ENCODE measurements around the gene MMP23B.
"Not testable (repeated sequence)": the region's sequence is repeated elsewhere in the genome, so short reads cannot be mapped to it uniquely, and the experiment has no call there.

The MMP23B gene

DNA sequence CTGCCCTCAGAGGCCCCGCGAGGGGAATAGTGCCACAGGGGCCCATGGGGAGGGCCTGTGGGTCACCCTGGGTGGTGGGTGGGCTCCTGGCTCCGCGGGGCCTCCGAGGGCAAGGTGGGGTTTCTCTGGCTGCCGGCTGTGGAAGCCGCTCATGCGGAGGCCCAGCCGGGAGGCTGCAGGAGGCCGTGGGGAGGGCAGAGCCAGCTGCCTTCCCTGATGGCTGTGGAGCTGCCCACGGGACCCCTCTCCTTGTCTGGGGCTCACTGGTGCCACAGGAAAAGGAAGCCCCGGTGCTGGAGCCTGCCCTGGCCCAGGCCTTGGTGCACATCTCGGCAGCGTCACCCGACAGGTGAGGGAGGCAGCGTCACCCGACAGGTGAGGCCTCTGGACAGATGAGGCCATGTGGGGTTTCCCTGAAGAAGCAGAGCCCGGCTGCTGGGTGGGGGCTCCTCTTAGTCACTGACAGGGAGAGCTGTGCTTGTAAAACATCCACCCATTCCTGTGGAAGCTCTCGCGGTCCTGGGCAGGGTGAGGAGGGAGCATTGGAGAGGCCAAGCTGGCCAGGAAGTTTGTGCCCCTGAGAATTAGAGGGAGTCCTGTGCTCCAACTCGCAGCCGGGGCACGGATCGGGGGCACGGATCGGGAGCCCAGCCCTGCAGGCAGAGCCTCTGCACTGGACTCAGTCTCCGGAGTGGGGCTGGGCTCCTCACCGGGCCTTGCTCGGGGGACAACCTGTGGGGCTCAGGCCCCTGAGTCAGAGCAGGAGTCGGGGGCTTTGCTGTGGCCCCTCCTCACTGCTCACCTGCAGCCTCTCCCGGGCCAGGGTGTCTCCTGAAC, 10.6 kb upstream of the MMP23B start:
- DNase-seq: no peak

DNA sequence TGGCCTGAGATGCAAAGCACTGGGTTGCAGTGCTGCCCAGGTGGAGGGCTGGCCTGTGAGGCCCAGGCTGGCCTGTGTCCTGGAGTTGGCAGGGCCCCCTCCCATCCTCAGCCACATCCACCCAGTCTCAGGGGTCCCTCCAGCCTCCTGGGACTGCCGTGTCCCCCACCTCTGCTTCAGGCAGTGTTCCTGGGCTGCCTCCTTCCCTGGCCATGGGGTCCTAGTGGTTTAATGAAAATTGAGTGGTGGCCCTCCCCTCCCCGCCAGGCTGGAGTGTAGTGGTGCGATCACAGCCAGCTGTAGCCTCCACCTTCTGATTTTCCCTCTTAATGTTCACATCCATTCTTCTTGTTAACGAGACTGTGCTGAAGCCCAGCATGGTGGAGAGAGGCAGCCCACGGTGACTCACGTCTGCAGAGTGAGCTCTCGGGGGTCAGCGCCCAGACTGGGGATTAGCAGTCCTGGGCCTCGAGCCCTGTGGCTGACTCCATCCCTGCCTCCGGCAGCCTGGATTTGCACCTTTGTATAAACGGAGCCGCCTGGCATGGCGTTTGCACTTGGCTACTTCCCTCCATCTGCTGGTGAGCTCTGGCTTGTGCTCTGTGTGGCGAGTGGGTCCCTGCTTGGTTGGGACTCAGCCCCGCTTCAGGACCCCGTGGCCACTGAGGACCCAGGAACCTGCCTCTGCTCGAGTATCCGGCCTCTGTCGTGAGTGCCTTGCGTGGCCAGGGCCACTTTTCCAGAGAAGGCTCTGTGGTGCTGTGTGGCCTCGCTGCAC, 9.8 kb upstream of the MMP23B start:
- DNase-seq: no peak

DNA sequence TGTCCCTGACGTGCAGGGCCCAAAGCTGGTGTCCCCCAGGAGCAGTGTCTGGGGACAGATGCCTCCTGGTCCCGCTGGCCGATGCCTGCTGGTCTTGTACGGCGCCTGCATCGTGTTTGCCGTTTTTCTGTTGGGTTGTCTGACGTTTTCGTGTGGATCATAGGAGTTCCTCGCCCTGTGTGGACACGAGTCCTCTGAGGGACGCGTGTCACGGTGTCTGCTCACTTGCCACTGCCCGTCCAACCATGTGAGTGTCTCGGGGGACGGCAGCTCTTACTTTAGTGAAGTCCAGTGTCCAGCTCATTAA, 9.2 kb upstream of the MMP23B start:
- DNase-seq: no peak

DNA sequence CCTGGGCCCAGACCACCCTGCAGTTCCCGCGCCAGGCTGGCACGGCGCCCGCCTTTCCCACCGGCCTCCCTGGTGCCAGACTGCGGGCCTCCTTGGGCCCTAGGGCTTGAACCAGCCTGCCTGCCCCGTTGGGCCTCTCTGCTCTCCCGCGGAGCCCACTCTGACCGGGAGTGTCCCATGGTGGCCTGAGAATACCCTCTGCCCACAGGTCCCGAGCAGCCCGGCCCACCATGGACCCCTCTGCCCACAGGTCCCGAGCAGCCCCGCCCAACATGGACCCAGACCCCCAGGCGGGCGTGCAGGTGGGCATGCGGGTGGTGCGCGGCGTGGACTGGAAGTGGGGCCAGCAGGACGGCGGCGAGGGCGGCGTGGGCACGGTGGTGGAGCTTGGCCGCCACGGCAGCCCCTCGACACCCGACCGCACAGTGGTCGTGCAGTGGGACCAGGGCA, 8.8 kb upstream of the MMP23B start:
- no peak for DNase-seq

DNA sequence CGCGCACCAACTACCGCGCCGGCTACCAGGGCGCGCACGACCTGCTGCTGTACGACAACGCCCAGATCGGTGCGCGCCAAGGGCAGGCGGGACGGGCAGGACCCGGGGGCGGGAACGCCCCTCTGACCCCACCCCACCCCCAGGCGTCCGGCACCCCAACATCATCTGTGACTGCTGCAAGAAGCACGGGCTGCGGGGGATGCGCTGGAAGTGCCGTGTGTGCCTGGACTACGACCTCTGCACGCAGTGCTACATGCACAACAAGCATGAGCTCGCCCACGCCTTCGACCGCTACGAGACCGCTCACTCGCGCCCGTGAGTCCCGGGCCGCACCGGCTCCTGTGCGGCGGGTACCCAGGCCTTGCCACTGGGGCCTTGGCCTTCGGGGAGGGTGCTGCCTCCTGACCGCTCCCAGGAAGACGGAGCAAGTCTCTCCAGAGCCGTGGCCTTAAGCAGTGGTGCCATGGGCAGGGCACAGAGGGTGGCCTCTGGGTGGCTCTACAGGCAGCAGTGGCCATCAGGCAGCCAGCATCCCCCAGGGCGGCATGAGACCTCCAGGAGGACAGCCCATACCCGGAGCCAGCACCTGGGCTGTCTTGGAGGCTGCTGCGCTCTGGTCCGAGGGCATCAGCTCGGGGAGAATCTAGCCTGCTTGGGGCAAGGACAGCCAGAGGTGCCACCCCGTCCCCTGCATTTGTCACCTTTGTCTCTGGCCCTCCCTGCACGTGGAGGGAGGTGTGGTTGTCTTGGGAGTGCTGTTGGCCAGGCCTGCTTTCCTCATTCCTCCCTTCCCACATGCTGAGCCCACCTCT, 8.1 kb upstream of the MMP23B start:
- DNase-seq: no peak

DNA sequence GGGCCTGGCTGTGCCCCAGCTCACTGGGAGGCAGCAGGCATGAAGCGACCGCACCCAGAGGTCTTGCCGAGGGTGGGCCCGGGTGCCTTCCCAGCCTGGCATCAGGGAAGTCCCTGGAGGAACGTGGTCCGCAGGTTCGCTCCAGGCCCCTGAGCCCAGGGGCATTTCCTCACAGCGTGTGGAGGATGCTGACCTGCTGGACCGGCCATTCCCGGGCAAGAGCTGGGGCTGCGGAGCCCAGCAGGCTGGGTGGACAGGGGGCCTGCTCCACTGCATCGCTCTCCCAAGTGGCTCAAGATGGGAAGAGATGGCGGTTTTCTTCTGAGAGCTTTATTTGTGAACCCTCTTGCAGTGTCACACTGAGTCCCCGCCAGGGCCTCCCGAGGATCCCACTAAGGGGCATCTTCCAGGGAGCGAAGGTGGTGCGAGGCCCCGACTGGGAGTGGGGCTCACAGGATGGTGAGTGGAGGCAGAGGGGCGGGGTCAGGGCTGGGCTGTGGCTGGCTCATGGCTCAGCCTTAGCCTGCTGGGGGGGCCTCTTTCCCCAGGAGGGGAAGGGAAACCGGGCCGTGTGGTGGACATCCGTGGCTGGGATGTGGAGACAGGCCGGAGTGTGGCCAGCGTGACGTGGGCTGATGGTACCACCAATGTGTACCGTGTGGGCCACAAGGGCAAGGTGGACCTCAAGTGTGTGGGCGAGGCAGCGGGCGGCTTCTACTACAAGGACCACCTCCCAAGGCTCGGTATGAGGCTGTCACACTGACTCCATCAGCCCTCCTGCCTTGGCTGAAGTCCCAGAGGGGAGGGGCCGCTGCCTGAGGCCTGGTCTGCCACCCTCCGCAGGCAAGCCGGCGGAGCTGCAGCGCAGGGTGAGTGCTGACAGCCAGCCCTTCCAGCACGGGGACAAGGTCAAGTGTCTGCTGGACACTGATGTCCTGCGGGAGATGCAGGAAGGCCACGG, 7.2 kb upstream of the MMP23B start:
- DNase-seq: no peak

DNA sequence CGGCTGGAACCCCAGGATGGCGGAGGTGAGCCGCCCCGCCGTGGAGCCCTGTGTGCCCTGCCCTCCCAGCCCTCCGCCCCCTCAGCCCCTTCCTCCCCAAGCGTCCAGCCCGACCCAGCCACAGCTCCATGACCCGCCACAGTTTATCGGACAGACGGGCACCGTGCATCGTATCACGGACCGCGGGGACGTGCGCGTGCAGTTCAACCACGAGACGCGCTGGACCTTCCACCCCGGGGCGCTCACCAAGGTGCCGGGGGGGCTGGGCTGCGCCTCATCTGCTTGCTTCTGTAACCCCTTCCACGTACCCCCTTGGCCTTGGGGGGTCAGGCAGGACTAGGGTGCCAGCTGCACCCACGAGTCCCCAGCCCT, 6.6 kb upstream of the MMP23B start:
- no peak for DNase-seq

DNA sequence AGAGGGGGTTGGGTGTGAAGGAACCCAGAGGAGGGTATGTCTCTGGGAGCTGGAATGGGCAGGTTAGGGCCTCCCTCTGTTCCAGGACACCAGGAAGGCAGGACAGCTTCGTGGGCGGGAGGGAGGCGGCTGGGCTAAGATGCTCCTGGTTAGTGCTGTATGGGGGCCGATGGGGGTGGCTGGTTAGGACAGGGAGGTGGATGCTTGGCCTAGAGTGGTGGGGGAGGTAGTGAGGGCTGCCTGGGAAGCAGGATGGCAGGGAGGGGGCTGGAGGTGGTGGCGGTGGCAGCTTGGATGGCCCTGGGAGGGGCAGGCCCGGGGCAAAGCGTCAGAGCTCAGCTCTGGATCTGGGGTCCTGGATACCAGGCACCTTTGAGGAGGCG, 6.2 kb upstream of the MMP23B start:
- DNase-seq: no peak

DNA sequence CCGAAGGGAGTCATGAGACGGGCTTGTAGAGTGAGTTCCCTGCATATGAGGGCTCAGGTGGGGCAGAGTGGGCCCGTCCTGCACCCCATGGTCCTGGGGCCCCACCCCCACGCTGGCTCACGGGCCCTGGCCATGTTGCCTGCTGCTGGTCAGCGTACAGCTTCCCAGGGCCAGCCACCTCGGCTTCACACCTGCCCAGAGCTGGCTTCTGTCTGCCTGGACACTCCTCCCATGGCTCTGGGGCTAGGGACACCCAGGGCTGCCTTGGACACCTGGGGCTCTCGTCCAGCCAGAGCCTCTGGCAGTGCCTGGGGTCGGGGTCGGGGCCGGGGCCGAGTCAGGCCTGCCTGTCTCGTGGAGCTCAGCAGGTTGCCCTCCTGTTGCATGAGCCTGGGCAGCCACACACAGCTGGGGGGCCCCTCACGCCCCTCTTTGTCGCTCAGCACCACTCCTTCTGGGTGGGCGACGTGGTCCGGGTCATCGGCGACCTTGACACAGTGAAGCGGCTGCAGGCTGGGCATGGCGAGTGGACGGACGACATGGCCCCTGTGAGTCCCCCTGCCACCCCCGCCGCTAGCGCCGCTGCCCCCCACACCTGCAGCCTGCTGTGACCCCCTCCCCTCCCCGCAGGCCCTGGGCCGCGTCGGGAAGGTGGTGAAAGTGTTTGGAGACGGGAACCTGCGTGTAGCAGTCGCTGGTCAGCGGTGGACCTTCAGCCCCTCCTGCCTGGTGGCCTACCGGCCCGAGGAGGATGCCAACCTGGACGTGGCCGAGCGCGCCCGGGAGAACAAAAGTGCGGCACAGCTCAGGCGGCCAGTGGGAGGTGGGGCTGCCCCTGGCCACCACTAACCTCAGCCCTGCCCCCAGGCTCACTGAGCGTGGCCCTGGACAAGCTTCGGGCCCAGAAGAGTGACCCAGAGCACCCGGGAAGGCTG, 5.5 kb upstream of the MMP23B start:
- DNase-seq: no peak

DNA sequence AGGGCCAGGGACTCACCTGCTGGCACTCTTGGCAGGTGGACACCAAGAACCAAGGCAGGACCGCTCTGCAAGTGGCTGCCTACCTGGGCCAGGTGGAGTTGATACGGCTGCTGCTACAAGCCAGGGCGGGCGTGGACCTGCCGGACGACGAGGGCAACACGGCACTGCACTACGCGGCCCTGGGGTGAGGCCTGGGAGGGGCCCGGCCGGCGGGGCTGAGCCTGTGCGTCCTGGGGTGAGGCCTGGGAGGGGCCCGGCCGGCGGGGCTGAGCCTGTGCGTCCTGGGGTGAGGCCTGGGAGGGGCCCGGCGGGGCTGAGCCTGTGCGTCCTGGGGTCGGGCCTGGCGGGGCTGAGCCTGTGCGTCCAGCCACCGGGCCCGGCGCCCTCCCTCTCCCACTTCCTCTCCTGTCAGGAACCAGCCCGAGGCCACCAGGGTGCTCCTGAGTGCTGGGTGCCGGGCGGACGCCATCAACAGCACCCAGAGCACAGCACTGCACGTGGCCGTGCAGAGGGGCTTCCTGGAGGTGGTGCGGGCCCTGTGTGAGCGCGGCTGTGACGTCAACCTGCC, 4.6 kb upstream of the MMP23B start:
- peak; percentile 20 for DNase-seq

DNA sequence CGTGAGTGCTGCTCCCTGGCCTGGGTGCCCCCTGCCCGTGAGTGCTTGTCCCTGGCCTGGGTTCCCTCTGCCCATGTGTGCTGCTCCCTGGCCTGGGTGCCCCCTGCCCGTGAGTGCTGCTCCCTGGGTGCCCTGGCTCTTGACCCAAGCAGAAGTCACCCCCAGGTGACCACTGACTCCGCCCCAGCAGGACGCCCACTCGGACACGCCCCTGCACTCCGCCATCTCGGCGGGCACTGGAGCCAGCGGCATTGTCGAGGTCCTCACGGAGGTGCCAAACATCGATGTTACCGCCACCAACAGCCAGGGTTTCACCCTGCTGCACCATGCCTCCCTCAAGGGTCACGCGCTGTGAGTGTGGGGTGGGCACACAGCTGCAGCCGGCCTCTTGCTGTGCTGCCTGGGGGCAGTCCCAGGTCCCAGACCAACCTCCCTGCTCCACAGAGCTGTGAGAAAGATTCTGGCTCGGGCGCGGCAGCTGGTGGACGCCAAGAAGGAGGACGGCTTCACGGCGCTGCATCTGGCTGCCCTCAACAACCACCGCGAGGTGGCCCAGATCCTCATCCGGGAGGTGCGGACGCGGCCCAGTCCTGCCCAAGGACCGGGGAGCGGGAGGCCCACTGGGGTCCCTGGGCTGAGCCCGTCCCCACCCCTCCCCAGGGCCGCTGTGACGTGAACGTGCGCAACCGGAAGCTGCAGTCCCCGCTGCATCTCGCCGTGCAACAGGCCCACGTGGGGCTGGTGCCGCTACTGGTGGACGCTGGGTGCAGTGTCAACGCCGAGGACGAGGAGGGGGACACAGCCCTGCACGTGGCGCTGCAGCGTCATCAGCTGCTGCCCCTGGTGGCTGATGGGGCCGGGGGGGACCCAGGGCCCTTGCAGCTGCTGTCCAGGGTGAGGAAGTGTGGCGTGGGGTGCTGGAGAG, 3.9 kb upstream of the MMP23B start:
- peak; percentile 20 for DNase-seq

DNA sequence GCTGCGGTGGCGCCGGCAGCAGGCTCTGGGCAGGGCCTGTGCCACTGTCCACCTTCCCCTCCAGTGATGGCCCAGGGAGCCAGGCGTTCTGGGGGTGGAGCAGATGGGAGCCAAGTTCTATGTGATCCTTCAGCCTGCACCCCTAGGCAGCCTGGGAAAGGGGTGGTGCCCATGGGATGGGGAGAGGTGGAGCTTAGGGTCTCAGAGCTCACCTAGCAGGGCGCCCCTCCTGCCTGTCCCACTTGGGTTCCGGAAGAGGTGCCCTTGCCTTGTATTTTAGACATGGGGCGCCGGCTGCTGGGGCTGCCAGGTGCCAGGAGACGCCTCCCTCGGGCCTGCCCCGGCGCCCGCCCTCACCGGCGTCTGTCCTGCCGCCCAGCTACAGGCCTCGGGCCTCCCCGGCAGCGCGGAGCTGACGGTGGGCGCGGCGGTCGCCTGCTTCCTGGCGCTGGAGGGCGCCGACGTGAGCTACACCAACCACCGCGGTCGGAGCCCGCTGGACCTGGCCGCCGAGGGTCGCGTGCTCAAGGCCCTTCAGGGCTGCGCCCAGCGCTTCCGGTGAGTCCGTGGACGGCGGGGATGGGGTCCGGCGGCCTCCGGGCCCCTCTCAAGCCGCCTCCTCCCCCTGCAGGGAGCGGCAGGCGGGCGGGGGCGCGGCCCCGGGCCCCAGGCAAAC, 3.1 kb upstream of the MMP23B start:
- DNase-seq: peak; percentile 39

DNA sequence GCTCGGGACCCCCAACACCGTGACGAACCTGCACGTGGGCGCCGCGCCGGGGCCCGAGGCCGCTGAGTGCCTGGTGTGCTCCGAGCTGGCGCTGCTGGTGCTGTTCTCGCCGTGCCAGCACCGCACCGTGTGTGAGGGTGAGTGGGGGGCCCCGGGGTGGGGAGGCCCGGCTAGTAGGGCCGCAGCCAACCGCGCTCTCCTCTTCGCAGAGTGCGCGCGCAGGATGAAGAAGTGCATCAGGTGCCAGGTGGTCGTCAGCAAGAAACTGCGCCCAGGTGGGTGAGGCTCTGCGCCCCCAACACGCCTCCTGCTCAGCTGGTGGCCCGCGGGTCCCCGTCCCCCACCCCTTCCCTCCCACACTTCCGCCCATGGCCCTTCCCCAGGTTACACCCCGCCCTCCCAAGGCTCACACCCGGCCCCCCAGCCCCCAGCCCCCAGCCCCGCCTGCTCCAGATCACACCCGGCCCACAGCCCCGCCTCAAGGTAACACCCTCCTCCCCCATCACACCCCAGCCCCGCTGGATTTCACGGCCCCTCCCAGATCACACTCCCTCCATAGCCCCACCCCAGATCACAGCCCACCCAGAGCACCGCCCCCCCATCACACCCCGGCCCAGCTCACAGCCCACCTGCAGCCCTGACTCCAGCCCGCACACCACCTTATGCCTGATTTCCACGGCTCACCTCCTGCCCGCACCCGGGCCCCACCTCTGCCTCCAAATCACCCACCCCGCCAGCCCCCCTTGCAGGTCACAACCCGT, 2.4 kb upstream of the MMP23B start:
- DNase-seq: peak; percentile 78

DNA sequence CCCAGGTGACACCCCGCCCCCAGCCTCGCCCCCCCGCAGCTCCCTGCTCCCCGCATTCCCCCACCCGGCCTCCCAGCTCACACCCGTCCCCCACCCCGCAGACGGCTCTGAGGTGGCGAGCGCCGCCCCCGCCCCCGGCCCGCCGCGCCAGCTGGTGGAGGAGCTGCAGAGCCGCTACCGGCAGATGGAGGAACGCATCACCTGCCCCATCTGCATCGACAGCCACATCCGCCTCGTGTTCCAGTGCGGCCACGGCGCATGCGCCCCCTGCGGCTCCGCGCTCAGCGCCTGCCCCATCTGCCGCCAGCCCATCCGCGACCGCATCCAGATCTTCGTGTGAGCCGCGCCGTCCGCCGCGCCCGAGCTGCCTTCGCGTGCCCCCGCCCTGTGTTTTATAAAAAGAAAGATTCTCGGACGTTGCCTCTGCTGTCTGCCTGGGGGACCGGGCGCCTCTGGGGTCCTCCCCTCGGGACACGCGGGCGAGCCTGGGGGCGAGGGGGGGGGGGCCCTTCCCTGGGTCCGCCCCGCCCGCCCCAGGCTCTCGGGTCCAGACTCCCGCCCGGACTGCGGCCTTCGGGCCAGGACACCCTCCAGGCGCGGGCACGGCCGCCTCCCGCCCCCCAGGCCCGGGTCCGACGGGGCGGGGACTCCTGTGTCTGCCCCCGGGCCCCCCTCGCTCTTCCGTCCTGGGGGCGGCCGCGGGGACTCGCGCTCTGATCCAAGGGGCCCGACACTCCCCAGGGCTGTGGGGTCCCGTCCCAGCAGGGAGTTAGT, 1.6 kb upstream of the MMP23B start:
- peak; percentile 92 for DNase-seq

DNA sequence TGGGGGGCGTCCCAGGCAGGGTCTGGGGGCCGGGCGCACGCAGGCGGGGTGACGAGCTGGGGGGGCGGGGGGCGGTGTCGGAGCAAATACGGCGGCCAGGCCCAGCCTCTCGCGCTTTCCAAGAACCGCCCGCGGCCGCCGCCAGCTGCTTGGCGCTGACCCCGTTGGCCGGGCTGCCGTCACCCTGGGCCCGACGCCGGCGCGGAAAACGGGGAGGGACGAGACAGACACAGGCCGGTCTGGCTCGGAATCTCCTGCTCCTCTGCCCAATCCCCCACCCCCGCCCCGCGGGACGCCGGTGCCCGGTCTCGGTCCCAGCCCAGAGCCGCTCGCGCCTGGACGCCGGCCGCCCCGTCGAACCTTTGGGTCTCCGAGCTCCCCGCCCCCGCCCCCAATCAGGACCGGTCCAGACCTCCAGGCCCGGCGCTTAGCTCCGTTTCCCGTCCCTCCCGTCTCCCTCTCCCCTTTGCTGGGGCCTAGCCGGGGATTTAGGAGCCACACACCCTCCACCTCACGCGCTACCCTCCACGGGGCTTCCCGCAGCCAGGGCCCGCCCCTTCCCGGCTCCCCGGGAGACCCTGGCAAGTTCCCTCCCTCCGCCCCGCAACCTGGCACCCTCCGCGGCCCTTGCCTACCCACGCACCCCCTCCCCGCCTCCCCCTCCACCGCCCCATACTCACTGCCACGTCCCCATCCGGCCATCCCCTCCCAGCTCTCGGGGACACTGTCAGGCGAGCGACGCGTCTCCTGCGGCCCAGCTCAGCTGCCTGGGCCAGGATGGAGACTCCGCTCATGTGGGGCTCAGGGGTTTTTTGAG, 800 bp upstream of the MMP23B start:
- DNase-seq: peak; percentile 44

DNA sequence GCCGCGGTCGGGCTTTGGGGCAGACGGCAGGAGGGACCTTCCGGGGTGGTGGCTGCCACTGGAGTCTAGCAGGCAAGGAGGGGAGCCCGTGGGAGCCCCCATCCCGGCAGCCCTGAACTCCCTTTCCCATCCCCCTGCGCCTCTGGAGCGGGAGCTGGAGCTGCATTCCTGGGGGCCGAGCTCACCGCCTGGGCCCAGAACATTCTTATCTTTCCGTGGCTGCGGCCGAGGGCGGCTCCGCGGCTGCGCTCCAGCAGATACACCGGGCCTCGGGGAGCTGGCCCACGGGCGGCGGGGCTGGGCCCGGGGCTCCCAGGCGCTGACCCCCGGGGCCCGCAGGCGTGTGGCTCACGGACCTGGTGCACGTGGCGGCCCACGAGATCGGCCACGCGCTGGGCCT, 1.4 kb downstream of the MMP23B start:
- not testable (repeated sequence) for DNase-seq

DNA sequence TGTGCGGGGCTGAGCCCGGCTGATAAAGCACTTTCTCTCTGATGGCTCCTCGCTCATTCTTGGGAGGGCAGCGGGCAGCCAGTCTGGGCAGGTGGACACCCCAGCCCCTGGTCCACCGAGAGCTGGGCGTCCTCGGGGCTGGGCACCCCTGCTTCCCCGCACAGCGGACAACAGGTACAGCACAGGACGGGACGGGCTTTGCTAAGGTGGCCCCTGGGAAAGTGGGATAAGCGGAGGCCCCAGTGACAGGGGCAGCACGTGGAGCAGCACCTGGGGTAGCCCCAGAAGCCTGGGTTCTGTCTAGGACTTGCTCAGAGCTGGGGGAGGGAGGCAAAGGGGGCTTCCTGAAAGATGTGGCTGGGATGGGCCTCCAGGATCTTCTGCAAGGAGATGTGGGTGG, 2.6 kb downstream of the MMP23B start:
- not testable (repeated sequence) for DNase-seq

Measured in activated CD8-positive, alpha-beta memory T cell treated with anti-CD3 and anti-CD28 coated beads, Interleukin-2, amount 50 U/mL, for 4 hours (primary cell).